ENCODE data around the gene ABCB8. TPM values are rescaled to one million over a fixed set of nuclear protein-coding genes. Genes with fewer than 3 reads are reported as not detected.
A peak's percentile ranks its signal among the peaks of the same experiment; 100 is the strongest.

The ABCB8 gene
- total and polyA plus RNA-seq, 2 experiments from 2014 or later: 29.6 to 31.6 TPM

DNA sequence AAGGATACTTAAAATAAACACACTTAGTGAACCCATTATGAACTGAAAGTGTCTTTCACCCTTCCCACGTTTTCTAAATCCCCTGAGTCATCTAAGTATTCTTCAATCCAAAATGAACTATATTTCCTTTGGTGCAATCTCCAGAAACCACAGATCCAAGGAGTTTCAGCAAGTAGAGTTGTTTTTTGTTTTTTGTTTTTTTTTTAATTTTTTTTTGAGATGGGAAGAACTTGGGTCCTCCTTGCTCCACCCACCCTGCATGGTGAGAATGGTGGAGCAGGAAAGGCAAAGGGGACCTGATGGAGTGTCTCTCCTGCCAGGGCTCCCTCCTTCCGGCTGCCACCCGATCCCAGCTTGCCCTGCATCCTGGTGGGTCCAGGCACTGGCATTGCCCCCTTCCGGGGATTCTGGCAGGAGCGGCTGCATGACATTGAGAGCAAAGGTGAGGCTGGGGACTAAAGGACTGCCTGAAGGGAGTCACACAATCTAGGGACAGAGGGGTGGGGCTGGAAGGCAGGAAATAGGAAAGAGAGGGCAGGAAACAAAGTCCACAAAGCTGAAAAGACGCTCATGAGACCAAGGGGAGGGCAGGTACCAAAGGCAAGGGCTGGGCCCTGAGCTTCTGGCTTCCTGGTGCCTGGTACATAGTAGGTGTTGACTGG is 16.1 kb upstream of the ABCB8 start:
- Histone ChIP-seq H3K79me2 (ENCODE audit: insufficient read depth) (no peaks in the 10 kb centered on the region), H2AFZ (no peak overlapping the region), H3K9ac (no peak overlapping the region), H3K27me3 (replicated peaks; ENCODE audit: insufficient read depth) (no peaks in the 10 kb centered on the region), H3K36me3 (ENCODE audit: low read depth) (no peaks in the 10 kb centered on the region), H3F3A (ENCODE audit: insufficient read depth) (no peaks in the 10 kb centered on the region), H3K4me2 (ENCODE audit: unreplicated experiment) (no peak overlapping the region), H4K20me1 (ENCODE audit: insufficient read depth) (no peaks in the 10 kb centered on the region), H3K9me2 (ENCODE audit: insufficient read depth) (no peaks in the 10 kb centered on the region), H3K27ac (no peak overlapping the region), H3K4me1 (ENCODE audit: insufficient read depth) (no peaks in the 10 kb centered on the region), H3K9me3 (ENCODE audit: low read depth) (no peaks in the 10 kb centered on the region), H3K4me3 (no peak overlapping the region)
- TF ChIP-seq EZH2 (IDR thresholded peaks at IDR 0.05; ENCODE audit: insufficient read depth, poor library complexity, severe bottlenecking) (no peak), EZH2phosphoT487 (IDR thresholded peaks at IDR 0.05; ENCODE audit: insufficient read depth, low read depth) (no peak)
- 67 to 69% methylated on average over 6 of the region's 6 CpGs for WGBS, 2 experiments (ENCODE audit: low coverage in 1 of 2, low lambda C conversion rate in 2 of 2, missing lambda C conversion rate in 2 of 2)
- in situ Hi-C loops (cut with MboI): no loop called here
- no peak for DNase-seq

DNA sequence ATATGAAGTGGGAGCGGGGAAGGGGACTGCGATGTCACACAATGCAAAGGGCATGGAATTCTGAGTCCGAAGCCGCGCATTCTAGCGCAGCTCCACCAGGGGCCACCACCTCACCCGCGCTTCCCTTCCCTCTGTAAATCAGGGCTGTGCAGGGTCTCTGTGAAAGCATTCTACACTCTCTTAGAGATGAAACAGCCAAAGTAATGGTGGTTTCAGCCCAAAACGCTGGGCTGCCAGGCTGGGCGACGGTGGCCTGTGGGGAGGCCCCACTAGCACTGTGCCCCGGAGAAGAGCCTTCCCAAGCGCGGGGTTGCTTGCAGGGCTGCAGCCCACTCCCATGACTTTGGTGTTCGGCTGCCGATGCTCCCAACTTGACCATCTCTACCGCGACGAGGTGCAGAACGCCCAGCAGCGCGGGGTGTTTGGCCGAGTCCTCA is 15.3 kb upstream of the ABCB8 start:
- Histone ChIP-seq H3K9ac (peak overlapping the region; percentile 75; the same call in 1 of the 2 replicates), H3K4me3 (0 out of 2 replicates have a peak overlapping the region, but pooled peaks have one; percentile 61), H4K20me1 (ENCODE audit: insufficient read depth) (no peaks in the 10 kb centered on the region), H3K4me1 (ENCODE audit: insufficient read depth) (no peaks in the 10 kb centered on the region), H3K9me3 (ENCODE audit: low read depth) (no peaks in the 10 kb centered on the region), H3F3A (ENCODE audit: insufficient read depth) (no peaks in the 10 kb centered on the region), H3K27me3 (replicated peaks; ENCODE audit: insufficient read depth) (no peaks in the 10 kb centered on the region), H3K79me2 (ENCODE audit: insufficient read depth) (no peaks in the 10 kb centered on the region), H3K9me2 (ENCODE audit: insufficient read depth) (no peaks in the 10 kb centered on the region), H2AFZ (peak overlapping the region; percentile 91; the same call in 1 of the 2 replicates), H3K36me3 (ENCODE audit: low read depth) (no peaks in the 10 kb centered on the region), H3K27ac (no peak overlapping the region), H3K4me2 (ENCODE audit: unreplicated experiment) (peak overlapping the region; percentile 32)
- TF ChIP-seq EZH2 (IDR thresholded peaks at IDR 0.05; ENCODE audit: insufficient read depth, poor library complexity, severe bottlenecking): no peak
- TF ChIP-seq EZH2phosphoT487 (IDR thresholded peaks at IDR 0.05; ENCODE audit: insufficient read depth, low read depth): no peak
- in situ Hi-C loops (cut with MboI): no loop called here
- peak; percentile 71 for DNase-seq
- WGBS, 2 experiments (ENCODE audit: low coverage in 1 of 2, low lambda C conversion rate in 2 of 2, missing lambda C conversion rate in 2 of 2): 20 to 21% methylated on average over 23 of the region's 23 CpGs

GRCh38 chr7:151013356-151013732 is 14.9 kb upstream of the ABCB8 start:
- DNase-seq: no peak
- Histone ChIP-seq H3K36me3 (ENCODE audit: low read depth) (no peaks in the 10 kb centered on the region), H3K27ac (no peak overlapping the region)

DNA sequence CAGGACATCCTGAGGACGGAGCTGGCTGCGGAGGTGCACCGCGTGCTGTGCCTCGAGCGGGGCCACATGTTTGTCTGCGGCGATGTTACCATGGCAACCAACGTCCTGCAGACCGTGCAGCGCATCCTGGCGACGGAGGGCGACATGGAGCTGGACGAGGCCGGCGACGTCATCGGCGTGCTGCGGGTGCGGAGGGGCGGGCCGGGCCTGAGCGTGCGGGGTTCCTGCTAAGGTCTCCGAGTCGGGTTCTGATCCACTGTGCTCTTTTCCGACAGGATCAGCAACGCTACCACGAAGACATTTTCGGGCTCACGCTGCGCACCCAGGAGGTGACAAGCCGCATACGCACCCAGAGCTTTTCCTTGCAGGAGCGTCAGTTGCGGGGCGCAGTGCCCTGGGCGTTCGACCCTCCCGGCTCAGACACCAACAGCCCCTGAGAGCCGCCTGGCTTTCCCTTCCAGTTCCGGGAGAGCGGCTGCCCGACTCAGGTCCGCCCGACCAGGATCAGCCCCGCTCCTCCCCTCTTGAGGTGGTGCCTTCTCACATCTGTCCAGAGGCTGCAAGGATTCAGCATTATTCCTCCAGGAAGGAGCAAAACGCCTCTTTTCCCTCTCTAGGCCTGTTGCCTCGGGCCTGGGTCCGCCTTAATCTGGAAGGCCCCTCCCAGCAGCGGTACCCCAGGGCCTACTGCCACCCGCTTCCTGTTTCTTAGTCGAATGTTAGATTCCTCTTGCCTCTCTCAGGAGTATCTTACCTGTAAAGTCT is 14.3 kb upstream of the ABCB8 start:
- Histone ChIP-seq H3K27me3 (replicated peaks; ENCODE audit: insufficient read depth) (no peaks in the 10 kb centered on the region), H3K9me3 (ENCODE audit: low read depth) (no peaks in the 10 kb centered on the region), H3K79me2 (ENCODE audit: insufficient read depth) (no peaks in the 10 kb centered on the region), H3K36me3 (ENCODE audit: low read depth) (no peaks in the 10 kb centered on the region), H3F3A (ENCODE audit: insufficient read depth) (no peaks in the 10 kb centered on the region), H2AFZ (peak overlapping the region; percentile 91), H3K4me1 (ENCODE audit: insufficient read depth) (no peaks in the 10 kb centered on the region), H3K4me2 (ENCODE audit: unreplicated experiment) (peak overlapping the region; percentile 76), H3K9ac (peak overlapping the region; percentile 75), H3K4me3 (peak overlapping the region; percentile 61), H3K9me2 (ENCODE audit: insufficient read depth) (no peaks in the 10 kb centered on the region), H4K20me1 (ENCODE audit: insufficient read depth) (no peaks in the 10 kb centered on the region), H3K27ac (no peak overlapping the region)
- in situ Hi-C loops (cut with MboI): no loop called here
- DNase-seq: peak; percentile 92
- TF ChIP-seq EZH2phosphoT487 (IDR thresholded peaks at IDR 0.05; ENCODE audit: insufficient read depth, low read depth) (no peak), EZH2 (IDR thresholded peaks at IDR 0.05; ENCODE audit: insufficient read depth, poor library complexity, severe bottlenecking) (no peak)
- 5 to 9% methylated on average over 50 of the region's 55 CpGs for WGBS, 2 experiments (ENCODE audit: low coverage in 1 of 2, low lambda C conversion rate in 2 of 2, missing lambda C conversion rate in 2 of 2)

More at GRCh38 chr7:151013356-151013732, 14.9 kb upstream of the ABCB8 start:
- no peaks in the 10 kb centered on the region for H3F3A ChIP-seq (ENCODE audit: insufficient read depth)
- no peaks in the 10 kb centered on the region for H4K20me1 ChIP-seq (ENCODE audit: insufficient read depth)
- WGBS, 2 experiments (ENCODE audit: low coverage in 1 of 2, low lambda C conversion rate in 2 of 2, missing lambda C conversion rate in 2 of 2): 6 to 12% methylated on average over 3 to 25 of the region's 26 CpGs
- no peaks in the 10 kb centered on the region for H3K27me3 ChIP-seq (replicated peaks; ENCODE audit: insufficient read depth)
- peak overlapping the region; percentile 75; the same call in 1 of the 2 replicates for H3K9ac ChIP-seq
- no peaks in the 10 kb centered on the region for H3K4me1 ChIP-seq (ENCODE audit: insufficient read depth)
- peak overlapping the region; percentile 61 for H3K4me3 ChIP-seq
- H3K79me2 ChIP-seq (ENCODE audit: insufficient read depth): no peaks in the 10 kb centered on the region
- TF ChIP-seq EZH2phosphoT487 (IDR thresholded peaks at IDR 0.05; ENCODE audit: insufficient read depth, low read depth): no peak
- no peak for TF ChIP-seq EZH2 (IDR thresholded peaks at IDR 0.05; ENCODE audit: insufficient read depth, poor library complexity, severe bottlenecking)
- in situ Hi-C loops (cut with MboI): no loop called here
- H3K9me2 ChIP-seq (ENCODE audit: insufficient read depth): no peaks in the 10 kb centered on the region
- no peaks in the 10 kb centered on the region for H3K9me3 ChIP-seq (ENCODE audit: low read depth)
- H3K4me2 ChIP-seq (ENCODE audit: unreplicated experiment): peak overlapping the region; percentile 76
- peak overlapping the region; percentile 91 for H2AFZ ChIP-seq
